Mucosa of rectum (tissue), 2 donors: ENCODE results near the gene BDKRB1.
"Not testable (repeated sequence)": the region's sequence is repeated elsewhere in the genome, so short reads cannot be mapped to it uniquely, and the experiment has no call there.

Source experiments
- H3K27ac ChIP-seq, 2 donors: one replicate each; pipeline ENCODE4 v1.7.0; 2013; ENCODE audit warnings: inconsistent platforms in 2 of 2, low read depth in 2 of 2, low read length in 2 of 2
- H3K27me3 ChIP-seq, 2 donors: one replicate each; pipeline ENCODE4 v1.7.0; 2013; ENCODE audit warnings: low read length in 2 of 2; ENCODE audit not compliant: control insufficient read depth in 2 of 2, insufficient read depth in 2 of 2
- H3K36me3 ChIP-seq, 2 donors: one replicate each; pipeline ENCODE4 v1.7.0; 2013; ENCODE audit warnings: low read length in 2 of 2; ENCODE audit not compliant: control insufficient read depth in 2 of 2, insufficient read depth in 2 of 2
- H3K4me1 ChIP-seq, 2 donors: one replicate each; pipeline ENCODE4 v1.7.0; 2013; ENCODE audit warnings: low read length in 2 of 2, mild to moderate bottlenecking in 1 of 2; ENCODE audit not compliant: control insufficient read depth in 2 of 2, insufficient read depth in 2 of 2
- H3K4me3 ChIP-seq, 2 donors: one replicate each; pipeline ENCODE4 v1.7.0; 2013; ENCODE audit warnings: low read length in 2 of 2
- H3K9ac ChIP-seq, 2 donors: one replicate each; pipeline ENCODE4 v1.7.0; 2013; ENCODE audit warnings: low read length in 2 of 2, low read depth in 1 of 2, mild to moderate bottlenecking in 1 of 2
- H3K9me3 ChIP-seq, 2 donors: one replicate each; pipeline ENCODE4 v1.7.0; 2013; ENCODE audit warnings: low read length in 2 of 2; ENCODE audit not compliant: control insufficient read depth in 2 of 2
- donor health status: healthy.
- donor health status: Normal muscosa, but diverticular disease.

Gene BDKRB1

DNA sequence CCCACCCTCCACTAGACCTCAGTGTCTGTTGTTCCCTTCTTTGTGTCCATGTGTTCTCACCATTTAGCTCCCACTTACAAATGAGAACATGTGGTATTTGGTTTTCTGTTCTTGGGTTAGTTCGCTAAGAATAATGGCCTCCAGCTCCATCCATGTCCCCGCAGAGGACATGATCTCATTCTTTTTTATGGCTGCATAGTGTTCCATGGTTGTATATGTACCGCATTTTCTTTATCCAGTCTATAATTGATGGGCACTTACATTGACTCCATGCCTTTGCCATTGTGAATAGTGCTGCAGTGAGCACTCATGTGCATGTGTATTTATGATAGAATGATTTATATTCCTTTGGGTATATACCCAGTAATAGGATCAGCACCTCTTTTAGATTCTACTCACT, 10.9 kb upstream of the BDKRB1 start:
- H3K36me3 ChIP-seq = peaks cover 16 to 17% of the 10 kb centered on the region in 2 donors
- H3K27me3 ChIP-seq, H3K9me3 ChIP-seq, H3K4me3 ChIP-seq, H3K27ac ChIP-seq, H3K9ac ChIP-seq, H3K4me1 ChIP-seq: not testable (repeated sequence)

DNA sequence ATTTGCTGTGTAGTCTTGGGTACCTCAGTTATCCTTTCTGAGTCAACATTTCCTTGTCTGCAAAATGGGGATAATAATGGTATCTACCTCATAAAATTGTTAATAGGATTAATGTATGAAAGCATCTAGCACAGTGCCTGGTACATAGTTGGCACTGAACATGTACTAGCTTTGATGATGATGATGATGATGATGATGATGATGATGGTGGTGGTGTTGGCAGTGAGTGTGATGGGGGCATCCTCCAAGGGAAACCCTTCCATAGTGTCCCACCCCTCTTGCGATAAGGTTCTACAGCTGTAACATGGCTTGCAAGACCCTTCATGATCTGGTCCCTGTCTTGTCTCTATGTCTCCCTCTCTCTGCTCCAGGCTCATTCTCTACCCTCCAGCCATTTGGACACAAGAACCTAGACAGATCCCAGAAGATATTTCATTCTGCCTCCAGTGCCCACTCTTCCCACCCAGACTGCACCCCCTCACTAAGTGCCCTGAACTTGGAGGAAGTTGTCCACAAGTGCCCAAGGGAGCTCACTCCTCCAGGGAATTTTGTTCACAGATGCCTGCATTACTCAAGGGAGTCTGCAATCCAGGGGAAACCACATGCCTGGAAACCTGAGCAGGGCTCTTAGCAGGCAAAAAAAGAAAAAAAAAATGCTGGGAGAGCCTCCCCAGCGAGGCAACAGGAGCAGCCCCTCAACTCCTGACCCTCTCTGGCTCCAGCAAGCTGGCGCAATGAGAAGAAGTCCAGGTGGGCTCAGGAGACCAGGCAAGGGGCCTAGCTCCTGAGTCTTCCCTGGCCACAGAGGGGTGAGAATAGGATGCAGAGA, 10.1 kb upstream of the BDKRB1 start:
- Histone ChIP-seq H3K4me3 (no peak overlapping the region), H3K9ac (no peak overlapping the region), H3K9me3 (no peaks in the 10 kb centered on the region), H3K36me3 (peaks cover 12% of the 10 kb centered on the region in 2 donors), H3K27ac (no peak overlapping the region), H3K27me3 (no peaks in the 10 kb centered on the region), H3K4me1 (no peaks in the 10 kb centered on the region)

DNA sequence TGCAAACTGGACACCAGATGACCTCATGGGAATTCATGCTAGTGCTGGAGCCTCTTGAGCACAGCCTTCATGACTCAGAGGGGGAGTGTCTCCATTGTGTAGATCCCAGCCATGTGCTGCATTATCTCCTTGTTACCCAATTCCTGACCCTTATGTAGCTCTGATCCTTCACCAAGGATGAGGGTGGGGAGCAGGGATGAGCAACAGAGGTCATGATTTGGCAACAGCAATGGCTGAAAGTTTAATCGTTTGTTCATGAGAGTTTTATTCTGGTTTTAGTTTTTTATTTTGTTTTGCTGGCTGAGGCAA, 9.5 kb upstream of the BDKRB1 start:
- Histone ChIP-seq H3K4me3 (no peak overlapping the region), H3K9ac (no peak overlapping the region), H3K9me3 (no peaks in the 10 kb centered on the region), H3K27me3 (no peaks in the 10 kb centered on the region), H3K4me1 (no peaks in the 10 kb centered on the region), H3K36me3 (peaks cover 7 to 8% of the 10 kb centered on the region in 2 donors), H3K27ac (no peak overlapping the region)

DNA sequence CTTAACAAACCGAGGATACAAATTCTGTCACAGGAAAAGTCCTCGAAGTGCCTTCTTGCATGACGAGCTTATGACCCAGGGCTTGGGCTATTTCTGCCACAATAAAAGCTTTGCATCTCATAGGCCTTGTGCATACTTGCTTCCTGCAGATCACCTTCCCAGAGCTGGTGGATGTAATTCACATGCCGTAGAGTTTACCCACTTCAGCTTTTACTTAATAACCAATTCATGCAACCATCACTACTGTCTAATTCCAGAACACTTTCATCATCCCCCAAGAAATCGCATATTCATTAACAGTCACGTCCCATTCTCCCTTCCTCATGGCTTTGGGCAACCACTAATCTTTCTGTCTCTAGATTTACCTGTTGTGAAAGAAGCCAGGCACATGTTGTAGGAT, 9.0 kb upstream of the BDKRB1 start:
- Histone ChIP-seq H3K9ac (no peak overlapping the region), H3K27ac (no peak overlapping the region), H3K9me3 (no peaks in the 10 kb centered on the region), H3K27me3 (no peaks in the 10 kb centered on the region), H3K36me3 (peaks cover 3% of the 10 kb centered on the region in 2 donors), H3K4me1 (no peaks in the 10 kb centered on the region), H3K4me3 (no peak overlapping the region)

DNA sequence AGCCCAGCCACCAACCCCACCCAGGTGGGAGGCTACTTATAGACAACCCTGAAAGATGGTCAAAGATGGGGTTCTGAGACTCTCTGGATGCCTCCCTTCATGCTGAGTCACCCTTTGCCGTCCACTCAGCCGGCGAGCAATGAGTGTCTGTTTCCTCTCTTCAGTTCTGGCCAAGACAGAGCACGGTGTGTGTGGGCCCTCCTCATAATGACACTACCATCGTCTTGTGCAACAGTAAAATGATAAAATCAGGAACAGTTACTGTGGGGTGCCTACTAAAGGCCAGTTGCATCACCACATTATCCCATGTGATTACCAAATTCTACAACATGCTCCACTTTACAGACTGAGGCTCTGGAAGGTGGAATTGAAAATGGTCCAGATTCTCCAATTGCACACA, 7.0 kb upstream of the BDKRB1 start:
- Histone ChIP-seq H3K9me3 (no peaks in the 10 kb centered on the region), H3K27me3 (no peaks in the 10 kb centered on the region), H3K9ac (no peak overlapping the region), H3K27ac (no peak overlapping the region), H3K4me1 (peaks cover 0 to 3% of the 10 kb centered on the region in 2 donors), H3K36me3 (no peaks in the 10 kb centered on the region), H3K4me3 (no peak overlapping the region)

DNA sequence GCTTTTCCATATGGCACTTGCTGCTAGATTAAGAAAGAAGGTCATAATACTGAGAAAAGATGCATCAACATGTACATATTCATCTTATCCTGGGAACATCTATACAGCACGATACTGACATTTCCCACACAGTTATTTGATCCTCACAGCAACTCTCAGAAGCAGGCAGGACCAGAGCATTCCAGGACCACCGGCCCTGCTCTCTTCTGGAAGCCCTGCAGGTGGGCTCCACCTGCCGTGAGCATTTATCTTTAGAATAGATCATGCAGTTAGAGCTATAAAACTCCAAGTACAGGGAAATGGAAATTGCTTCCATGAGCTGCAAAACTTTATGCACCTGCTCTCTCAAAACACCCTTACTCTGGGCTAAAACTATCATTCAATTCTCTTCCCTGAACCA, 5.5 kb upstream of the BDKRB1 start:
- H3K4me3 ChIP-seq = no peak overlapping the region
- H3K4me1 ChIP-seq = peaks cover 0 to 3% of the 10 kb centered on the region in 2 donors
- no peak overlapping the region for H3K27ac ChIP-seq
- no peaks in the 10 kb centered on the region for H3K9me3 ChIP-seq
- H3K9ac ChIP-seq = no peak overlapping the region
- no peaks in the 10 kb centered on the region for H3K36me3 ChIP-seq
- no peaks in the 10 kb centered on the region for H3K27me3 ChIP-seq

DNA sequence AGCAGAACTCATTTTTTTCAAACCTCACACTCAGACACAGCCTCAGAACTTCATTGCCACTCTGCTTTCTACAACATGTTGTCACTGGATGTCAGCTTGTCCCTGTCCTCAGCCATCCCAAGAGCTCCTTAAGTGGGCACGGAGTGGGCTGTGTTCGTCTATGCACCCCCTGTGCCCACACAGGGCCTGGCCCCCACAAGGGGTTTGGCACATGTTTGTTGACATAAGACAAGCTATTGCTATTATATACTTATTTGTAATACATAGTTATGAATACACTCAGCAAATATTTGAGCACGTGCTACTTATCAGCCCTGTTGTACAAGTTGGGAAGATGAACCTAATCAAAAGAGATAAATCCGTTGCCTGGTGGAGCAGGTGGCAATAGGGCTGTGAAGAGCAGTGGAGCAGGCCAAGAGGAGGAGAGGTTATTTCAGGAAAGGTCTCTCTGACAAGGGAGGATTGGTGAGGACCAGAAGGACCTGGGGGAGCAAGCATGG, 4.3 kb upstream of the BDKRB1 start:
- no peak overlapping the region for H3K4me3 ChIP-seq
- H3K27me3 ChIP-seq = no peaks in the 10 kb centered on the region
- H3K9me3 ChIP-seq = no peaks in the 10 kb centered on the region
- no peaks in the 10 kb centered on the region for H3K36me3 ChIP-seq
- H3K27ac ChIP-seq = no peak overlapping the region
- peaks cover 2 to 3% of the 10 kb centered on the region in 2 donors for H3K4me1 ChIP-seq
- H3K9ac ChIP-seq = no peak overlapping the region

DNA sequence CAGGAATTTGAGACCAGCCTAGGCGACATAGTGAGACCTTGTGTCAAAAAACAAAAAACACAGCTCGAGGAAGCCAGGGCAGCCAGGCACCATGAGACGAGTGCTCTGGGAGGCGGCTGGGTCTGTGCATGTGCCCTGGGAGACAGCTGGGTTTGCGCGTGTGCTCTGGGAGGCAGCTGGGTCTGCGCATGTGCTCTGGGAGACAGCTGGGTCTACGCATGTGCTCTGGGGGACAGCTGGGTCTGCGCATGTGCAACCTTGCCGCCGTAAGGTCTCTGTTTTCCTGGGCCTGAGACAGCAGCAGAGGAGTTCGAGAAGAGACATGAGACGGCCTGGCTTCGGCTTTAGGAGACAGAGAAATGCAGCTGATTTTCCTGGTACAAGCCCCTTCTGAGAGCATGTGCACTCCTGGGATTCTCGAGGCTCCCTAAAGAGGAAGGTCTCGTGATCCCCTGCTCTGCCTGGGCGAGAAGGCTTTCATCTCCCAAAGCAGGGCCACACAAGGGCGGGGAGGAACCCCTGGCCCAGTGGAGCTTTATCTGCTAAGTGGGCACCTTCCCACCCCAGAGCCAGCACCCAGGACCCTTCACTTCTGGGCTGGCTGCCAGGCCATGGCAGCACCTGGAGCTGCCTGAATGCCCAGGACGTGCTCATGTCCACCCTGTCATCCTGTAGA, 3.5 kb upstream of the BDKRB1 start:
- Histone ChIP-seq H3K27me3 (no peaks in the 10 kb centered on the region), H3K9ac (no peak overlapping the region), H3K4me3 (no peak overlapping the region), H3K9me3 (no peaks in the 10 kb centered on the region), H3K27ac (peak overlapping the region in 1 of 2 donors; percentile 32), H3K36me3 (no peaks in the 10 kb centered on the region), H3K4me1 (peaks cover 2 to 3% of the 10 kb centered on the region in 2 donors)

DNA sequence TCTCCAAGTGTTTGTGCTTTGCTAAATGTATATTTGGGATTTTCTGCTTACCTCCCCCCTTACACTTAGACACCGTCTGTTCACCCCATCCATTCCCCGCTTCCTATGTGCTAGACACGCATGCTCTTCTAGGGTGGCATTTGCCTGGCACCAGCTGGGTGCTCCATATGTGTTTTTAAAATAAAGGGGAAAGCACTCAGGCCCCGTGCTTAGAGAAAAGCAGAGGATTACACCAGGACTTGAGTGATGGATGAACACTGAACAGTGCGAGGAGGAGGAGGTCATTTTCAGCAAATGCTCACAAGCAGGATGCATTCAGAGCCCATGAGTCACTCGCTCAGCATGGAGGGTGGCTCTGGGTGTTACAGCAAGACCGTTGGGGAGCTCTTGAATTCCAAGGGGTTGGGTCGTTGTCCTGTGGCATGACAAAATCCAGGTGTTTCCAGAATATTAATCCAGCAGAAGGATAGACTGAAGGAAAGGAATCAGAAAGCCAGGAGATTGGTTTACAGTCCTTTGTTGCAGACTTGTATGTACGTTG, 2.9 kb upstream of the BDKRB1 start:
- no peak overlapping the region for H3K9ac ChIP-seq
- no peaks in the 10 kb centered on the region for H3K36me3 ChIP-seq
- H3K9me3 ChIP-seq = no peaks in the 10 kb centered on the region
- H3K4me3 ChIP-seq = no peak overlapping the region
- peaks cover 2 to 3% of the 10 kb centered on the region in 2 donors for H3K4me1 ChIP-seq
- H3K27ac ChIP-seq = peak overlapping the region in 1 of 2 donors; percentile 32
- H3K27me3 ChIP-seq = no peaks in the 10 kb centered on the region

DNA sequence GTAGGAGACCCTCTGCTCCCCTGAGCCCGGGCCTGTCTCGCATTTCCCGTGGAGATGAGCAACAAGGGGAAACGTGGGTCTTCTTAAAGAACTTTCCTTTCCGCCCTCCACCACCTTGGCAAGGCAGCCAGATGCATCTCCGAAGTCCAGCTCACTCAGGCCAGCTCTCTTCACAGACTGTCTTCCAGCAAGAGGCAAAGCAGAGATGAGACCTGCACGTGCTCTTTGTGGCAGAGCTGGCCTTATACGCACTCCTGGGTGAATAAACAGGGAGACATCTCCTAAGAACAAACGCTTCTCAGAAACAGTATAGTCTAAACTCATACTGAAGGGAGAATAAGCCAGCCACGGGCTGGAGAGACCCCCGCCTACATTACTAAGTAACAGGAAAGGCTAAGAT, 1.3 kb upstream of the BDKRB1 start:
- no peak overlapping the region for H3K9ac ChIP-seq
- no peak overlapping the region for H3K4me3 ChIP-seq
- no peaks in the 10 kb centered on the region for H3K36me3 ChIP-seq
- no peaks in the 10 kb centered on the region for H3K9me3 ChIP-seq
- H3K27ac ChIP-seq = no peak overlapping the region
- no peaks in the 10 kb centered on the region for H3K27me3 ChIP-seq
- H3K4me1 ChIP-seq = peaks cover 2 to 3% of the 10 kb centered on the region in 2 donors
